UCSD-AML1 (cell line): ENCODE results near the gene MALRD1.

Experiments
- DNase-seq: peaks from one replicate; lab custom pipeline; 2025; ENCODE audit not compliant: unreplicated experiment; lab: John Stamatoyannopoulos, UW

MALRD1 gene

DNA sequence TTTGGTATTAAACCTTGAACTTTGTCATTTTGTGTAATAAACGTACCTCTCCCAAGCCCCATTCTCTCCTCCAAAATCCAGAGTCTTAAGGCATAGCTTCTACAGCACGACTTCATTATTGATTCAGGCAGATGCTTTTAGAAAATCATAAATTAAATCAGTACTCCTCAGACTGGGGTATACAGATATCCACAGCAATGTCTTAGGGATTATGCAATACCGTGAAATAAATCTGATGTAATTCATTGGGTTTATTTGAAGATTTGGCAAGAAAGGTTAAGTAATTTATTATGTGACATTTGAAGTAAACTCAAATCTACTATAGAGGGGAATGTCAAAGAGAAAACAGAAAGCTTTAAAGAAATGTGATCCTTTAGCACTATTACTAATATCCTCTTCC lies 521.5 kb downstream of the MALRD1 start:
- DNase-seq, result no peak

- no peak for DNase-seq
Observed at GRCh38 chr10:19570991-19571390, 522.4 kb downstream of the MALRD1 start.

GRCh38 chr10:19572056-19572455 lies 523.5 kb downstream of the MALRD1 start:
- no peak for DNase-seq

DNA sequence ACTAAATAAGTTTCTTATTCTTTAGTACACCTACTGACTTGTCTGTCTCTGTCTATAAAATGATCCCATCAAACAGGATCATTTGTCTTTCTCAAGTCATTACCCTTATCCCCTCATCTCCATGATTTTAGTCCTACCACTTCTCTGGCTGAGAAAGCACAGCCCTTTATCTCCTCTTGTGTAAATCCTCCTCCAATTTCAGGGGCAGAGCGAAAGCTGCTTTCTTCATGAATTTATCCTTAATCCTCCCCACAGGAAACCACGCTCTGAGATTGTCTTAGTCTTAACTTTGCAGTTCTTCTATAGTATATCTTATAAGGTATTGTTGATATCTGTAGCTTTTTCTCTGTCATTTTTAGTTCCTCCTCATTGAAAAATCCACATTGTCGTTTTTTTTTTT lies 528.0 kb downstream of the MALRD1 start:
- DNase-seq, result no peak

DNA sequence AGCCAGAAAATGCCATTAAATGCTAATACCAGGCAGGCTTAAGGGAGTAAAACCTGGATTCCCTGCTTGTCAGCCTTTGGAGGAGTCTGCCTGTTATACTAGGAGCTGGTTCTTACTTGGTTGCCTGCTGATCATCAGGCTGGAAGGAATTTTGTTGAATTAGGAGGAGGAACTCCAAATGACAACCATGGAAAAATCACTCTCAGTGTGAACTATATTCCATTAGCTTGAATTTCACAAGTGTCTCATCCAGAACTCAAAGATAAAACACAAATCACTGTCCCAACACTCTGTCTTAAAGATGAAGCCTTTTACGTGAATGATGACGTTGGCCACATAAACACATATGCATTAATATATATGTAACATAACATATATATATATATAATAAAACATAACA lies 528.8 kb downstream of the MALRD1 start:
- no peak for DNase-seq

DNA sequence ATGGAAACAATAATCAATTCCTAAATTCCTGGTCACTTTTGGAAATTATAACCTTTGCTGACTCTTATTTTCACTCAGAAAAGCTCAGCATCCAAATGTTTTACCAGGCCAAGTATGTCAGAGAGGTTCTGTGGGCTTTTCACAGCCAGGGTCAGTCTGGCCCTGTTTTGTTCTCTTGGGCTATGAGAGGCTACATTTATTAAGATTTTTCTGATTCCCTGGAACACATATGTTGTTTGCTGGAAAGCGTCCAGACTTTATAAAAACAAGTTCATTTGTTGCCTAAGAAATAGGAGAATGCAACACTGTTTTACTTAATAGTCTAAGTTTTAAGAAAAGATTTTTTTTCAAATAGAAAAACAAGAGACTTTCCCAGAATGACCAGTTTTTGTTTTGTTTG lies 529.2 kb downstream of the MALRD1 start:
- DNase-seq, result no peak

GRCh38 chr10:19578571-19578970 lies 530.0 kb downstream of the MALRD1 start:
- DNase-seq, result peak; percentile 14

- no peak for DNase-seq
Observed at GRCh38 chr10:19579761-19580545, 531.4 kb downstream of the MALRD1 start.

DNA sequence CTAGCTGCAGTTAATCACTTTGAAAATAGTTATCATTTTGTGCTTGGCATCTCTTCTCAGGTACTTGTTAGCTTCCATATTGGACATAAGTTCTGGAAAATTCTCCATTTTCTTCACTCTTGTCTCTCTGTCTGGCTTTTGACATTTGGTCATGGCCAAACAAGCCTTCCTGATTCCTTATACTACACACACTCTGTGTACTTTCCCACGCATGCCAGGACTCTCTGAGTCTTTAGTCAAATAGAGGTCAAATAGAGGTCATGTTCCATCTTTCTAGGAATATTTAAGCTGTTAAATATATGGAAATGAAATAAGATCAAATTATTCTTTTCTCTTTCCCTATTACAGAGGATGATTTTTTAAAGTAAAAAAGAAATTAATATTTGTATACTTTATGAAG lies 532.1 kb downstream of the MALRD1 start:
- no peak for DNase-seq

GRCh38 chr10:19588608-19589007 lies 540.0 kb downstream of the MALRD1 start:
- no peak for DNase-seq

- DNase-seq, result no peak
Observed at GRCh38 chr10:19592276-19592675, 543.7 kb downstream of the MALRD1 start.

- no peak for DNase-seq
Observed at GRCh38 chr10:19595212-19595845, 546.7 kb downstream of the MALRD1 start.

DNA sequence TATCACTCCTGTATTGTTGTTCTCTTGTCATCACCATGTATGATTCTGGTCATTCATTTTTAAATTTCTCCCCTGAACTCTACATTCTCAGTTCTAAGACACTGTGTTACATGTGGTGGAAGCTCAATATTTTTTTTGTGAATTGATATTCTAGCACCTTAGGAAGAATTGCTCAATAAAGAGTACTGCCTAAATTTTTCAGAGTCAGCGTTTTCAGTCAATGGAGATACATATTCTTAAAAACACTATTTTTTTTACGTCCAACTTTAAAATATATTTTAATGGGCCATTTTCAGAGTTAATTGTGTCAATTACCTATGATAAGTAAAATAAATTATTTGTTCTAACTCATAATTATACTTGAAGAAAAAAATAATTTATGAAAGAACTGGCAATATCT lies 557.2 kb downstream of the MALRD1 start:
- DNase-seq, result no peak

DNA sequence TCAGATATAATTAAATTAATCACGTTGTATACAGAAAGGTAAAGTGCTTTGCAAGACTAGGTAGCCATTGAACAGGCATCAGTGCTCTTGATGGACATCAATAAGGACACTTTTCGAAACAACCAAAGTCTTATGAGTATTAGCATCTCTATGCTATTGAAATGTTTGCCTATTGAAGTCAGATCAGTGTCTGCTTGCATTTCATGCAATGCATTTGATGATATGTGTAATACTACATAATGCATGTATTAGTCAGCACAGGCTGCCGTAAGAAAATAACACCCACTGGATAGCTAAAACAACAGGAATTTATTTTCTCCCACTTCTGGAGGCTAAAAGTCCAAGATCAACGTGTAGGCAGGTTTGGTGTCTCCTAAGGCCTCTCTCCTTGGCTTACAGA lies 558.4 kb downstream of the MALRD1 start:
- DNase-seq, result no peak

- no peak for DNase-seq
Observed at GRCh38 chr10:19611775-19612174, 563.2 kb downstream of the MALRD1 start.

DNA sequence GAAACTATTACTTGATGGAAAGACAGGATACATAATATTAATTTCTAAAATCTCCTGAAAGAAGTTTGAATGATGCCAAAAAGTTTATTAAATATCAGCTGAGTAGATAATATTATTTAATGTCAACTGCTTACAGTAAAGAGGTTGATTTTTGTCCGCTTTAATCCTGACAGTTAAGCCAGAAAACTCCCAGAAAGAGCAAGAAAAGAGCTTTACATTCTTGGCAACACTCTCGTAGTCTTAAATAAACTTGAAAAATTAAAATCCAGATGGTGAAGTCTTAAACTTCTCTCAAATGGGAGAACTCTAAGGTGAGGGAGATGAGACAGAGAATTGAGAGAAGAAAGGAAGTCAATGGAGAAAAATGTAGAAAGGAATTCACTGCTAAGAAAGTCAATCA lies 568.4 kb downstream of the MALRD1 start:
- no peak for DNase-seq

DNA sequence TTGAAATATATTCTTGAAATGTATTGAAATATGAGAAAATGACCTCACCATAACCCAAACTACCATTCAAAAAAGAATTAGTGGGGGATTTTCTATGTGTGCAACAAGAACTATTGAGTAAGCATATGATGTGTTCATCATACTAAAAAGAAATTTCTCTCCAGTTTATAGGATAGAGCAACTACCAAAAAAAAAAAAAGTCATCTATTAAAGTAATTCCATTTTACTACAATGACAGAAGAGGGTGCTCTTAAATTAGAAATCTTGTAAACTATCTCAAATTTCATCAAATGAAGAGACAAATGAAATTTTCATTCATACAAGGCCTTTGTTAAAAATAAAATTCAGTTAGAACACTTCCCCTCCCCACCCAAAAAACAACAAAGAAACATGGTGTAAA lies 572.2 kb downstream of the MALRD1 start:
- no peak for DNase-seq

- no peak for DNase-seq
Observed at GRCh38 chr10:19623321-19623720, 574.7 kb downstream of the MALRD1 start.

DNA sequence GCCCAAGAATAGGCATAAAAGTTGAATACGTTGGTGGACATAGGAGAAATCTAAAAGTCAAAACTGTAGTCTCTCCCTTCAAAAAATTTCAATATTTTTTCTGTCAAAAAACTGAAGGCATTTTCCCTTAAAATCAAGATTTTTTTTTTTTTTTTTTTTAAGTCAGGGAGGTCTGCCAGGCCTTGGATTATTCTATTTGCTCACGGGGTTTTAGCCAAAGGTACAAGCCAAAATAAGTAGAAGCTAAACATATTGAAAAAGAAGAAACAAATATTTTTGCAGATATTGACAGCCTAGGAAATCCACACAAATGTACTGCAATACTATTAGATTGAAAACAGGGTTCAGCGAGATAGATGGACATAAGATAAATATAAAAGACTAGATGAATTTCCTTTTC lies 577.6 kb downstream of the MALRD1 start:
- no peak for DNase-seq

GRCh38 chr10:19628767-19629560 lies 580.4 kb downstream of the MALRD1 start:
- no peak for DNase-seq

- DNase-seq, result peak; percentile 26
Observed at GRCh38 chr10:19629567-19629966, 581.0 kb downstream of the MALRD1 start.

DNA sequence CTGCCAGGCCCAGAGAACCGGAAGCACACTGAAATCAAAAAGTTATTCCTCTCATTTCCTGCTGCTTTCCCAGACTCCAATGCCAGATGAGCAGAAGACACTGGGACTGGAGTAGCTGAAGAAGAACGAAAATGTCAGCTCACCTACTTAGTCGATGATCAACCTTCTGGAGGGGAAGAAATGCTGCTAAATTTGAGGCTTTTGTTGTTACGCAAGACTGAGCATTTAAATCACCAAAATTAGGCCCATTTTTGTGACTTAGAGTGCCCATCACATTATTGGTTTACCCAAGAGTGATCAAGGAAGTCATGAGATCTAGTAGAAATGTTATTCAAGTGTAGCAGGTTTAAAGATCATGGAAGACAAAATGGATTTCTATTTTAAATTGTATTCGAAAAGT lies 585.6 kb downstream of the MALRD1 start:
- no peak for DNase-seq
